GM18526 (cell line): ENCODE data around the gene KCNB1.

ENCODE experiments used
- POLR2A ChIP-seq: IDR thresholded peaks from 3 replicates; pipeline ENCODE4 v1.6.1; 2011; ENCODE audit not compliant: insufficient read length; ENCODE audit errors: extremely low read depth

The KCNB1 gene

DNA sequence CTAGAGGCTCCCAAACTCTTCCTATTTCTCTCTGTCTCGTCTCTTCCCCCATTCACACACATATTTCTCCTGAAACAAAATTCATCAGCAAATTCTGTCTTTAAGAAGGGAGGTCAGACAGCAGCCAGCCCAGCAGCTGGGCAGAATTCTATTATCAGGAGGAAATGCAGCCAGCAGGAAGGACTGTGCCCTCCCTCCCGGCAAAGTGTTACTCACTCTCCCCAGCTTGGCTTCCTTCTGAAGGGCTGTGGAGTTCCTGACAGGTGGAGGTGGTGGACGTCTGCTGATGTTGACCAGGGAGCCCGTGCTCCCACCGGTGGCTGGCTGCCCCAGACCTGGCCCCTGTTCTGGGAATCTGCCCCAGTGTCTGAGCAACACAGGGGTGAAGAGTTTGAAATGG is 37.3 kb downstream of the KCNB1 start:
- TF ChIP-seq POLR2A: no peak

- TF ChIP-seq POLR2A: no peak
Measured at GRCh38 chr20:49444553-49444990, 37.9 kb downstream of the KCNB1 start.

- TF ChIP-seq POLR2A: no peak
Measured at GRCh38 chr20:49437057-49437456, 45.4 kb downstream of the KCNB1 start.

DNA sequence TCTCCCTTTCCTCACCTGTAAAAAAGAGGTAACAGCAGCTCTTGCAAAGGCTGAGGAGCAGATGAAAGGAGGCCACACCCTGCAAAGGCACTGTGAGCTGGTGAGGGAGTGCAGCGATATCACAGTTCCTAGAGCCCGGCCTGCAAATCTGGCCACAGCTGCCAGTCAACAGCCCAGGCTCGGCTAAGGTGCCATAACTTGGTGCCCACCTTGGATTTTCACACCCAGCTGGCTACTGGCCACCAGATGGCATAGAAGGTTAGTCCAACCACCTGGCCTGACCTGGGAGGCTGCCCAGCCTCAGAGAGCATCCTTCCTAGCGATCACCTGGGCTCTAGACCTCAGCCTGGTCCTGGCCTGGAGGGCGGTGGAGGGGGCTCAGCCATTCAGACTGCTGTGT is 46.8 kb downstream of the KCNB1 start:
- TF ChIP-seq POLR2A: no peak

DNA sequence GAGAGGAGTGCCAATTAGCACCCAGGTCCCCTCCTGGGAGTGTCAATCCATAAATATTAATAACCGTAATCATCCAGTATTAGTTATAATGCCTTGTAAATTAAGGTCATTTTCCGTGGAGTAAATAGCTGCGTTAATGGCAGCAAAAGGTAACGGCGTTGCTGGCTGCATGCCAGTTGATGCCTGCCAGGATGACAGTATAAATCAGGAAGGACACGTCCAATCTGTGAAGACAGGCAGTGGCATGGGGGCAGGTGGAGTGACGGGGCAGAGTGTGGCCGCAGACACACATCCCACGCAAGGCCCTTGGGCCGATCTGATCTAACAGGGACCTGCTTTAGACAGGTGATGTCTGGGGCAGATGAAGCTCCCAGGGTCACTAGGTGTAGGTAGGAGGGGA is 49.1 kb downstream of the KCNB1 start:
- TF ChIP-seq POLR2A: no peak

GRCh38 chr20:49432550-49432949 is 49.9 kb downstream of the KCNB1 start:
- no peak for TF ChIP-seq POLR2A

- no peak for TF ChIP-seq POLR2A
Measured at GRCh38 chr20:49431329-49431728, 51.1 kb downstream of the KCNB1 start.

GRCh38 chr20:49430320-49430719 is 52.1 kb downstream of the KCNB1 start:
- TF ChIP-seq POLR2A: no peak

- TF ChIP-seq POLR2A: no peak
Measured at GRCh38 chr20:49427751-49428518, 54.5 kb downstream of the KCNB1 start.

DNA sequence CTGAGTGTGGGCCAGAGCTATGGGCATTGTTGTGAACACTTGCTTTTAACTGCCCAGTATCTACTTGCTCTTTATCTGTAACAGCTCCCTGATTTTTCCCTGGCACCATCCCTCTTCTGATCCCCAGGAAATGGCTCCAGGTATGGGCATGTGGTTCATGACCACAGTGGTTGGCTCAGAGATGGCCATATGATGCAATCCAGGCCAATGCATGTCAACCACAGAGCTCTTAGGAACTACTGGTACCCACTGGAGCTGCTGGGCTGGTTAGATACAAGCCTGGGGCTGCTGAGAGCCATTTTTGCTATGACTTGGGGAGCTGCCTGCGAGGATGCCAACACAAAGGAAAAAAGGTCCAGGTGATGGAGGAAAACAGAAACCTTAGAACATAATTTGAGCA is 55.6 kb downstream of the KCNB1 start:
- TF ChIP-seq POLR2A: no peak

DNA sequence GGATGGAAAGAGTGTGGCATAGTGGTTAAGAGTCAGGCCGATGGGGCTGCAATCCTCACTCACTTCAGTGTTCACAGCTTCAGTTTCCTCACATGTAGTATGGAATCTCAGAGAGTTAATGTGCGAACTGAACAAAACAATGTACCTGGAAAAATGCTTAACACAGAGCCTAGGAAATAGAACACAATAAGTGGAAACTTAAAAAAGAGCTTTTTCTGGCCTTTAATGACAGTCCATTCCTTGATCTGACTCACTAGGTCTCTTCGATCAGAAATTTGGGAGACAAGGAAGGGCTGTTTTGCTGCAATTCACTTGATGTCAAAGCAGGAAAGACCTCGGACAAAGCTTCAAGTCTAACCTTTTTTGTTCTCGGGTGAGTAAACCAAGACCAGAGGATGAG is 56.1 kb downstream of the KCNB1 start:
- TF ChIP-seq POLR2A: no peak

GRCh38 chr20:49424536-49424935 is 57.9 kb downstream of the KCNB1 start:
- TF ChIP-seq POLR2A: no peak

- no peak for TF ChIP-seq POLR2A
Measured at GRCh38 chr20:49422161-49422560, 60.3 kb downstream of the KCNB1 start.

DNA sequence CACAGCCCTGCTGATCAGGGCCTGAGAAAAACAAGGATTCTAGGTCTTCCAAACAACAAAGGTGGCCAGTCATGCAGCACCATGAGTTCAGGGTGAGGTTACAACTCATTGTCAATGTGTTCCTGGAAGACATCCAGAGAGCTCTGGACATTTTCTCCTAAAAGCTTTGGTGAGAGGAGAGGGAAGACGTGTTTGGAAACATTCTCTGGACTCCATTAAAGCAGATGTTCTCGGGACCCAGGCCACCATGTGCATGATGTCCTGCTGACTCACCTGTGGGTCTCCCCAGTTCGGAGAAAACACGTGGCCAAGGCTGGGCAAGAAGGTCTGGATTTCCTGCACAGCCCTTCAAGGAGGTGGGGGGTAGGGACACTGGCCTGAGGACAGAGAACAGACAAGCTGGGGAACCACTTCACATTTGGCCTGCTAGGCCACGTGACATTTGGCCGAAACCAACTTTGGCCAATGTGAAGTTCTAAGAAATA is 61.6 kb downstream of the KCNB1 start:
- TF ChIP-seq POLR2A: no peak

- TF ChIP-seq POLR2A: no peak
Measured at GRCh38 chr20:49420292-49420691, 62.2 kb downstream of the KCNB1 start.

DNA sequence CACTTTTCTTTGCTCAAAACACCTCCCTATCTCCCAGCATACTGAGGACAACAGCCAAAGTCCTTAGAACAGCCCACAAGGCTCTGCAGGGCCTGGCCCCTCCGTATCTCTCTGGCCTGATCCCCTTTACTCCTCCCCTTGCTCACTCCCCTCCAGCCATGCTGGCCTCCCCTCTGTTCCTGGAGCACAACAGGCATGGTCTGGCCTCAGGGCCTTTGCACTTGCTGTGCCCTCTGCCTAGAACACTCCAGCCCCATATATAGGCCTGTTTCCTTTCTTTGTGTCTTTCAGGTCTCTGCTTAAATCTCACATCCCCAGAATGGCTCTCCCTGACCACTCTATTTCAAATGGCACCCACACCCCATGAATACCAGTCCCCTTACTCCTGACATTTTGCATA is 62.7 kb downstream of the KCNB1 start:
- no peak for TF ChIP-seq POLR2A

- no peak for TF ChIP-seq POLR2A
Measured at GRCh38 chr20:49418809-49419208, 63.7 kb downstream of the KCNB1 start.
